Spleen (tissue), 7 donors: Measurements from ENCODE around the gene OSBPL7.

ENCODE experiments used
- POLR2A ChIP-seq, 3 donors: fragments of 450-650 bp; IDR thresholded peaks; one replicate each; pipeline ENCODE4 v1.5.1; 2017; ENCODE audit warnings: antibody characterized with exemption in 3 of 3, mild to moderate bottlenecking in 1 of 3
- POLR2AphosphoS5 ChIP-seq, 3 donors: sonication (generic); formaldehyde crosslinking; IDR thresholded peaks; one replicate each; pipeline ENCODE4 v1.5.1; 2017; ENCODE audit warnings: antibody characterized with exemption in 3 of 3
- TF ChIP-seq, protein P1 (sequence below), 11 experiments: fragments of 200-600 bp in 7 of 11; fragments of 450-650 bp in 4 of 11; sonication (generic) in 4 of 11; IDR thresholded peaks in 8 of 11; conservative IDR thresholded peaks in 3 of 11; 1 replicate in 7 of 11; 2 replicates in 4 of 11; pipeline versions ENCODE4 v1.4.0 to v1.8.0; 2016 to 2021; ENCODE audit warnings: antibody characterized with exemption in 11 of 11, inconsistent platforms in 4 of 11, mild to moderate bottlenecking in 1 of 11
- donor health status: DM: no; HTN: no; CAD: no; lungs with moderate emphysema.
- donor health status: DM: no; HTN: no; CAD: no.
- donor health status: DM: no; HTN: no; CAD: no.

DNA sequence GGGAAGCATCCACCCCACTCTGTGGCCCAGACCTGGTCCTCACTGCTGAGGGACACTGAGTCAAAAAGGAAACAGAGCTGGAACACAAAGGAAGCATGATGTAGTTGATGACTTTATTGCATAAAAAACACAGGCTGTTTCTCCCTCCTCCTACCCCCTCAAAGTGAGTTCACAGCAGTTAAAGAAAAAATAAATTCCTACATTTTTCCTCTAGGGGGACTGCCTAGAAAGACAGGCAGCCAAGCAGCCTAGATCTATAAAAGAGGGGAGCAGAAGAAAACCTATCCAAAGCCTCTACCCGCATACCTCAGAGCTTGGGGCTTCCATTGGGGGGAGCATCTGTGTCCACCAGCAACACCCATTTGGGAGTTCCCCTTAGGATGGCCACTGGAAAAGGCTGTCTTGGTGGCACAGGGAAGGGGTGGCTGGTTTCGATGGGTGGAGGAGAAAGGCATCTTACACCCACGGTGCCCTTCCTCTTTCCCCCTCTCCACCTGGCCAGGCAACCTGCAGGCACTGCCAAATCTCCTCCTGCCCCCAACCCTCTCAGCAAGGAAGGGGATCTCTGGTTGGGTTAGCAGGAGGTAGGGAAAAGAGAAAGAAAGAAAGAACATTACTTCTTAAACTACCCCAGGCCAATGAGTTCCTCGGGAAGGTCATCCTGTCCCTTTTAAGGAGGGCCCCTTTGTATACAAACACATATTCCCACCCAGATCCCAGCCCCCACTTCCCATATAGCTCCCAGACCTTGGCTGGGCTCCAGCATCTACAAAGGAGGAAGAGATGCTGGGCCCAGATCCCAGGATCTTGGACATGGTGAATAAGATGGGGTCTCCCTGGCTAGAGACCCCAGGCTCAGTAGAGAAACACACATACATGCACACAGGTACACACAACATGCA lies 23.5 kb upstream of the OSBPL7 start:
- TF ChIP-seq POLR2A (IDR thresholded peaks at IDR 0.05) (no peak), POLR2AphosphoS5 (IDR thresholded peaks at IDR 0.05) (no peak)
- TF ChIP-seq, protein P1, sequence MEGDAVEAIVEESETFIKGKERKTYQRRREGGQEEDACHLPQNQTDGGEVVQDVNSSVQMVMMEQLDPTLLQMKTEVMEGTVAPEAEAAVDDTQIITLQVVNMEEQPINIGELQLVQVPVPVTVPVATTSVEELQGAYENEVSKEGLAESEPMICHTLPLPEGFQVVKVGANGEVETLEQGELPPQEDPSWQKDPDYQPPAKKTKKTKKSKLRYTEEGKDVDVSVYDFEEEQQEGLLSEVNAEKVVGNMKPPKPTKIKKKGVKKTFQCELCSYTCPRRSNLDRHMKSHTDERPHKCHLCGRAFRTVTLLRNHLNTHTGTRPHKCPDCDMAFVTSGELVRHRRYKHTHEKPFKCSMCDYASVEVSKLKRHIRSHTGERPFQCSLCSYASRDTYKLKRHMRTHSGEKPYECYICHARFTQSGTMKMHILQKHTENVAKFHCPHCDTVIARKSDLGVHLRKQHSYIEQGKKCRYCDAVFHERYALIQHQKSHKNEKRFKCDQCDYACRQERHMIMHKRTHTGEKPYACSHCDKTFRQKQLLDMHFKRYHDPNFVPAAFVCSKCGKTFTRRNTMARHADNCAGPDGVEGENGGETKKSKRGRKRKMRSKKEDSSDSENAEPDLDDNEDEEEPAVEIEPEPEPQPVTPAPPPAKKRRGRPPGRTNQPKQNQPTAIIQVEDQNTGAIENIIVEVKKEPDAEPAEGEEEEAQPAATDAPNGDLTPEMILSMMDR (IDR thresholded peaks at IDR 0.05 in 8 of 11, conservative IDR thresholded peaks at IDR 0.05 in 3 of 11) = peak in 1 of 11 experiments; percentile 26
